IMR-90 (cell line): ENCODE measurements around the gene PRR16. TPM values are rescaled to one million over a fixed set of nuclear protein-coding genes. Genes with fewer than 3 reads are reported as not detected.

Experiments
- ATAC-seq: fragments of 200-7000 bp; cut with Tn5 transposase; 2 replicates; pipeline ENCODE4 v1.9.1; 2020; ENCODE audit warnings: low read depth, mild to moderate bottlenecking, moderate library complexity
- BruUV-seq: library from RNA; stranded (reverse); fragments of 400-500 nt; replicated peaks from 2 replicates; lab custom pipeline; 2021; lab: Mats Ljungman, UMichigan
- CTCF ChIA-PET: fragments of 300-600 bp; formaldehyde crosslinking; extraction: SDS; loops from one replicate; lab custom pipeline; 2021; ENCODE audit warnings: antibody characterized with exemption; lab: Yijun Ruan, JAX
- POLR2A ChIA-PET: fragments of 300-600 bp; sonication (Branson Sonifier 250); formaldehyde crosslinking; loops from one replicate; lab custom pipeline; 2022; ENCODE audit warnings: antibody characterized with exemption; ENCODE audit not compliant: unreplicated experiment; lab: Charles Lee
- DNase-seq: peaks from one replicate; pipeline ENCODE4 v3.0.0; 2013
- H2AFZ ChIP-seq: replicated peaks from 2 replicates; pipeline ENCODE3; 2013; ENCODE audit warnings: low read length, mild to moderate bottlenecking; ENCODE audit not compliant: poor library complexity
- H2AK5ac ChIP-seq: 2 replicates; pipeline ENCODE4 v1.6.1; 2013; ENCODE audit warnings: low read depth, low read length, inconsistent platforms
- H2AK9ac ChIP-seq: replicated peaks from 2 replicates; pipeline ENCODE3; 2013; ENCODE audit warnings: mild to moderate bottlenecking, low read depth, low read length, moderate library complexity; ENCODE audit not compliant: poor library complexity
- H2BK120ac ChIP-seq: 2 replicates; pipeline ENCODE4 v1.6.1; 2013; ENCODE audit warnings: low read depth, low read length, inconsistent platforms
- H2BK15ac ChIP-seq: 3 replicates; pipeline ENCODE4 v1.6.1; 2013; ENCODE audit warnings: low read depth, low read length, inconsistent platforms
- H2BK20ac ChIP-seq: 2 replicates; pipeline ENCODE4 v1.6.1; 2013; ENCODE audit warnings: low read depth, mild to moderate bottlenecking, inconsistent platforms, low read length, moderate library complexity
- H2BK5ac ChIP-seq: 2 replicates; pipeline ENCODE4 v1.6.1; 2013; ENCODE audit warnings: mild to moderate bottlenecking, low read depth, low read length, inconsistent platforms; ENCODE audit not compliant: poor library complexity, severe bottlenecking
- H3K14ac ChIP-seq: replicated peaks from 2 replicates; pipeline ENCODE4 v1.6.1; 2013; ENCODE audit warnings: low read depth, low read length, inconsistent platforms
- H3K18ac ChIP-seq: 2 replicates; pipeline ENCODE4 v1.6.1; 2013; ENCODE audit warnings: low read depth, low read length, control low read depth
- H3K23ac ChIP-seq: 2 replicates; pipeline ENCODE4 v1.6.1; 2013; ENCODE audit warnings: low read depth, low read length, inconsistent platforms
- H3K27ac ChIP-seq: 2 replicates; pipeline ENCODE4 v1.5.1; 2013; ENCODE audit warnings: mild to moderate bottlenecking, control low read depth, low read length; ENCODE audit not compliant: insufficient read depth
- H3K27me3 ChIP-seq: 2 replicates; pipeline ENCODE4 v1.6.1; 2013; ENCODE audit warnings: low read length; ENCODE audit not compliant: control insufficient read depth, insufficient read depth
- H3K36me3 ChIP-seq: 2 replicates; pipeline ENCODE4 v1.6.1; 2013; ENCODE audit warnings: low read length, mixed read lengths; ENCODE audit not compliant: control insufficient read depth, insufficient read depth
- H3K4ac ChIP-seq: 2 replicates; pipeline ENCODE4 v1.6.1; 2013; ENCODE audit warnings: low read depth, low read length, inconsistent platforms
- H3K4me1 ChIP-seq: 2 replicates; pipeline ENCODE4 v1.6.1; 2013; ENCODE audit warnings: low read length, mixed read lengths; ENCODE audit not compliant: control insufficient read depth, insufficient read depth
- H3K4me2 ChIP-seq: 2 replicates; pipeline ENCODE4 v1.6.1; 2013; ENCODE audit warnings: low read depth, mild to moderate bottlenecking, control low read depth, low read length, moderate library complexity
- H3K4me3 ChIP-seq: 2 replicates; pipeline ENCODE4 v1.5.1; 2013; ENCODE audit warnings: low read depth, mild to moderate bottlenecking, control low read depth, low read length, moderate library complexity; ENCODE audit not compliant: insufficient read depth
- H3K56ac ChIP-seq: 2 replicates; pipeline ENCODE4 v1.6.1; 2013; ENCODE audit warnings: low read length, inconsistent platforms; ENCODE audit not compliant: insufficient read depth; ENCODE audit errors: extremely low read depth
- H3K79me1 ChIP-seq, 2 experiments: 2 replicates each; pipeline ENCODE4 v1.6.1; 2013; ENCODE audit warnings: low read length in 2 of 2, inconsistent platforms in 1 of 2, low read depth in 1 of 2
- H3K9ac ChIP-seq: 2 replicates; pipeline ENCODE4 v1.6.1; 2013; ENCODE audit warnings: low read depth, low read length, control low read depth
- H3K9me1 ChIP-seq: 2 replicates; pipeline ENCODE4 v1.6.1; 2013; ENCODE audit warnings: low read length, inconsistent platforms; ENCODE audit not compliant: insufficient read depth
- H3K9me3 ChIP-seq: 2 replicates; pipeline ENCODE4 v1.6.1; 2013; ENCODE audit warnings: low read length; ENCODE audit not compliant: control insufficient read depth, insufficient read depth
- H4K20me1 ChIP-seq: 2 replicates; pipeline ENCODE4 v1.6.1; 2013; ENCODE audit warnings: low read length, inconsistent platforms; ENCODE audit not compliant: insufficient read depth
- H4K5ac ChIP-seq: 2 replicates; pipeline ENCODE4 v1.6.1; 2013; ENCODE audit warnings: mild to moderate bottlenecking, low read depth, low read length, control low read depth
- H4K8ac ChIP-seq, 2 experiments: 2 replicates each; pipeline ENCODE4 v1.6.1; 2013; ENCODE audit warnings: low read depth in 2 of 2, low read length in 2 of 2, control low read depth in 1 of 2, inconsistent platforms in 1 of 2
- H4K91ac ChIP-seq: 2 replicates; pipeline ENCODE4 v1.6.1; 2013; ENCODE audit warnings: low read depth, low read length, inconsistent platforms; ENCODE audit not compliant: insufficient read depth
- BHLHE40 ChIP-seq: fragments of 150-350 bp; IDR thresholded peaks from 2 replicates; pipeline ENCODE4 v1.6.1; 2016; ENCODE audit warnings: mild to moderate bottlenecking, low read depth, low read length
- CHD1 ChIP-seq: IDR thresholded peaks from 2 replicates; pipeline ENCODE4 v1.6.1; 2012; ENCODE audit warnings: low read depth, low read length, improper control_type of control experiment
- CTCF ChIP-seq: conservative IDR thresholded peaks from 2 replicates; pipeline ENCODE4 v1.5.1; 2012; ENCODE audit warnings: mild to moderate bottlenecking, low read depth, low read length, improper control_type of control experiment
- ELK1 ChIP-seq: fragments of 150-350 bp; IDR thresholded peaks from 2 replicates; pipeline ENCODE4 v1.6.1; 2016; ENCODE audit warnings: low read depth, mild to moderate bottlenecking, low read length, moderate library complexity, borderline replicate concordance
- FOS ChIP-seq: fragments of 150-350 bp; IDR thresholded peaks from 2 replicates; pipeline ENCODE4 v1.6.1; 2016; ENCODE audit warnings: low read depth, low read length
- NFE2L2 ChIP-seq: fragments of 150-350 bp; IDR thresholded peaks from 2 replicates; pipeline ENCODE4 v1.6.1; 2016; ENCODE audit warnings: low read depth, mild to moderate bottlenecking, low read length
- POLR2A ChIP-seq: IDR thresholded peaks from 2 replicates; pipeline ENCODE4 v1.6.1; 2012; ENCODE audit warnings: mild to moderate bottlenecking, low read depth, low read length
- RAD21 ChIP-seq: IDR thresholded peaks from 2 replicates; pipeline ENCODE4 v1.6.1; 2012; ENCODE audit warnings: low read length, improper control_type of control experiment
- RFX5 ChIP-seq: IDR thresholded peaks from 2 replicates; pipeline ENCODE4 v1.8.0; 2012; ENCODE audit warnings: low read depth, mild to moderate bottlenecking, low read length, moderate library complexity
- SMC3 ChIP-seq: fragments of 150-350 bp; IDR thresholded peaks from 2 replicates; pipeline ENCODE4 v1.6.1; 2016; ENCODE audit warnings: low read depth, mild to moderate bottlenecking, antibody characterized with exemption, low read length, moderate library complexity
- WGBS, 2 experiments: methylation state at CpG; one replicate each; pipeline versions ENCODE4 v1.1.5 to v1.1.7; 2013; ENCODE audit warnings: missing lambda C conversion rate in 2 of 2; ENCODE audit not compliant: insufficient read length in 1 of 2; ENCODE audit errors: extremely low coverage in 2 of 2; 5-methylcytosine and 5-hydroxymethylcytosine counted together
- dilution Hi-C: fragments of 300-500 bp; cut with HindIII; formaldehyde crosslinking; loops from one replicate; pipeline ENCODE4 v1.14.3; 2018; ENCODE audit warnings: low sequenced_read_pairs; ENCODE audit not compliant: unreplicated experiment
- in situ Hi-C: fragments of 300-500 bp; cut with MboI; formaldehyde crosslinking; loops from 3 replicates; pipeline ENCODE4 v1.14.3; 2019; ENCODE audit warnings: low sequenced_read_pairs, inconsistent platforms, mixed read lengths
- intact Hi-C: fragments of 100-400 bp; cut with micrococcal nuclease; formaldehyde crosslinking; loops from 2 replicates; pipeline ENCODE4 v1.10.0; 2022
- polyA plus RNA-seq, 3 experiments: library from polyadenylated mRNA; depleted of rRNA; stranded (reverse); fragments of >200 nt; gene quantifications; 2 replicates each; pipeline ENCODE4 v1.2.3, GENCODE V29; 2012; ENCODE audit warnings: low replicate concordance in 1 of 3
- total RNA-seq: library from RNA; depleted of rRNA; stranded (reverse); fragments of >200 nt; gene quantifications from 2 replicates; pipeline ENCODE4 v1.2.3, GENCODE V29; 2012

The PRR16 gene
- total and polyA plus RNA-seq, 2 of the 4 experiments (the other 2 are of a cell fraction) = 9.9 to 45.2 TPM

GRCh38 chr5:120717381-120717780, 253.3 kb downstream of the PRR16 start:
- in situ Hi-C loops (no loop called here), intact Hi-C loops (no loop called here), dilution Hi-C loops (no loop called here)
- Histone ChIP-seq H3K9me1 (no peaks in the 10 kb centered on the region), H3K56ac (no peak overlapping the region), H3K27me3 (no peaks in the 10 kb centered on the region), H4K8ac (no peak overlapping the region), H3K18ac (no peak overlapping the region), H2AK5ac (no peak overlapping the region), H2AK9ac (no peak overlapping the region), H3K27ac (no peak overlapping the region), H3K79me1 (no peaks in the 10 kb centered on the region), H4K5ac (no peak overlapping the region), H3K4me3 (no peak overlapping the region), H4K20me1 (no peaks in the 10 kb centered on the region), H4K91ac (no peak overlapping the region), H3K4ac (no peak overlapping the region), H3K4me2 (no peak overlapping the region), H2BK5ac (no peak overlapping the region), H3K36me3 (no peaks in the 10 kb centered on the region), H2BK15ac (no peak overlapping the region), H3K4me1 (no peaks in the 10 kb centered on the region), H2BK120ac (no peak overlapping the region), H2AFZ (no peak overlapping the region), H3K23ac (no peak overlapping the region), H3K9ac (no peak overlapping the region), H2BK20ac (no peak overlapping the region), H3K9me3 (no peaks in the 10 kb centered on the region), H3K14ac (no peak overlapping the region)
- no TSS peak for BruUV-seq
- ATAC-seq (no peak), DNase-seq (no peak)
- ChIA-PET CTCF (interaction anchor here (0.7 kb wide), 1 partner anchor 1311 kb away, joined by 3 read pairs; no protein-coding TSS in a partner anchor), POLR2A (no interaction called here)
- TF ChIP-seq ELK1 (no peak), CTCF (no peak), SMC3 (no peak), NFE2L2 (no peak), CHD1 (no peak), RFX5 (no peak), POLR2A (no peak), RAD21 (no peak), FOS (no peak), BHLHE40 (no peak)
- no CpG with 5 or more reads among the region's 3 CpGs for WGBS, 2 experiments
